Mesendoderm (in vitro differentiated cells): ENCODE results near the gene ZFAND2B.

Experiments
- DNase-seq: peaks from one replicate; pipeline ENCODE4 v3.0.0; 2013
- H2AK5ac ChIP-seq: 2 replicates; pipeline ENCODE4 v1.6.1; 2013; ENCODE audit warnings: low read length, inconsistent platforms
- H2BK120ac ChIP-seq: 2 replicates; pipeline ENCODE4 v1.6.1; 2013; ENCODE audit warnings: low read depth, mild to moderate bottlenecking, low read length, moderate library complexity, mixed read lengths
- H2BK15ac ChIP-seq: replicated peaks from 2 replicates; pipeline ENCODE4 v1.6.1; 2013; ENCODE audit warnings: low read depth, mild to moderate bottlenecking, moderate library complexity
- H2BK5ac ChIP-seq: 2 replicates; pipeline ENCODE4 v1.6.1; 2013; ENCODE audit warnings: low read length, inconsistent platforms
- H3K18ac ChIP-seq: 2 replicates; pipeline ENCODE4 v1.6.1; 2013; ENCODE audit warnings: mild to moderate bottlenecking, low read length, mixed read lengths
- H3K23ac ChIP-seq: one replicate; pipeline ENCODE4 v1.6.1; 2013; ENCODE audit warnings: low read length
- H3K27ac ChIP-seq: 2 replicates; pipeline ENCODE4 v1.5.1; 2013; ENCODE audit warnings: low read depth, mild to moderate bottlenecking, inconsistent platforms, low read length, moderate library complexity
- H3K27me3 ChIP-seq: 2 replicates; pipeline ENCODE4 v1.6.1; 2013; ENCODE audit warnings: low read length, control low read depth, mild to moderate bottlenecking, inconsistent platforms; ENCODE audit not compliant: insufficient read depth, poor library complexity
- H3K36me3 ChIP-seq: 2 replicates; pipeline ENCODE4 v1.6.1; 2013; ENCODE audit warnings: low read length, inconsistent platforms; ENCODE audit not compliant: control insufficient read depth, insufficient read depth
- H3K4ac ChIP-seq: one replicate; pipeline ENCODE4 v1.6.1; 2013; ENCODE audit warnings: low read depth, mild to moderate bottlenecking, low read length, moderate library complexity
- H3K4me1 ChIP-seq: 2 replicates; pipeline ENCODE4 v1.6.1; 2013; ENCODE audit warnings: low read depth, low read length, inconsistent platforms; ENCODE audit not compliant: control insufficient read depth
- H3K4me2 ChIP-seq: 2 replicates; pipeline ENCODE4 v1.6.1; 2013; ENCODE audit warnings: low read length
- H3K4me3 ChIP-seq: 2 replicates; pipeline ENCODE4 v1.5.1; 2013; ENCODE audit warnings: mild to moderate bottlenecking, low read length
- H3K56ac ChIP-seq: one replicate; pipeline ENCODE4 v1.6.1; 2013; ENCODE audit warnings: low read length
- H3K79me1 ChIP-seq: 2 replicates; pipeline ENCODE4 v1.6.1; 2013; ENCODE audit warnings: low read length, inconsistent platforms
- H3K79me2 ChIP-seq: 2 replicates; pipeline ENCODE4 v1.6.1; 2013; ENCODE audit warnings: mild to moderate bottlenecking, low read length; ENCODE audit not compliant: control insufficient read depth, insufficient read depth
- H3K9ac ChIP-seq: 2 replicates; pipeline ENCODE4 v1.6.1; 2013; ENCODE audit warnings: low read length, inconsistent platforms
- H4K5ac ChIP-seq: one replicate; pipeline ENCODE4 v1.6.1; 2013; ENCODE audit warnings: low read length
- H4K8ac ChIP-seq: one replicate; pipeline ENCODE4 v1.6.1; 2013; ENCODE audit warnings: low read depth, mild to moderate bottlenecking, control low read depth, low read length, moderate library complexity
- WGBS: extraction: QIAGEN DNeasy Blood & Tissue Kit; methylation state at CpG from one replicate; pipeline ENCODE4 v1.1.7; 2013; ENCODE audit warnings: low lambda C conversion rate, missing lambda C conversion rate; ENCODE audit not compliant: insufficient coverage; ENCODE audit errors: extremely low coverage; 5-methylcytosine and 5-hydroxymethylcytosine counted together

The ZFAND2B gene

GRCh38 chr2:219176818-219177551 lies 29.6 kb upstream of the ZFAND2B start, which contains the start of gene CNPPD1:
Gene CNPPD1, minus strand, starts transcription at chr2:219176925. Its CDS starts 97 bp downstream, at chr2:219176828.
- H2BK15ac ChIP-seq: no peak within 1 kb of the TSS
- H3K56ac ChIP-seq: peak within 1 kb of the TSS; percentile 83
- no peak within 1 kb of the TSS for H3K23ac ChIP-seq
- H3K4me3 ChIP-seq: peak within 1 kb of the TSS; percentile 95
- peaks cover 15% of the 10 kb centered on the region for H3K79me1 ChIP-seq
- no CpG with 5 or more reads among the region's 69 CpGs for WGBS
- peaks cover 3% of the 10 kb centered on the region for H3K4me1 ChIP-seq
- H4K5ac ChIP-seq: no peak within 1 kb of the TSS
- H3K79me2 ChIP-seq: peaks cover 2% of the 10 kb centered on the region
- peak within 1 kb of the TSS; percentile 70 for H3K18ac ChIP-seq
- peak within 1 kb of the TSS; percentile 97 for H3K4me2 ChIP-seq
- H2AK5ac ChIP-seq: no peak within 1 kb of the TSS
- H3K27ac ChIP-seq: peak within 1 kb of the TSS; percentile 90
- no peak within 1 kb of the TSS for H2BK120ac ChIP-seq
- no peaks in the 10 kb centered on the region for H3K27me3 ChIP-seq
- H3K9ac ChIP-seq: peak within 1 kb of the TSS; percentile 98
- H3K36me3 ChIP-seq: peaks cover 1% of the 10 kb centered on the region
- H4K8ac ChIP-seq: no peak within 1 kb of the TSS
- H2BK5ac ChIP-seq: peak within 1 kb of the TSS; percentile 89
- peak within 1 kb of the TSS; percentile 8 for H3K4ac ChIP-seq
- DNase-seq: peak; percentile 88

- no peak within 1 kb of the TSS for H4K5ac ChIP-seq
- peak within 1 kb of the TSS; percentile 71 for H3K18ac ChIP-seq
- no peak within 1 kb of the TSS for H2BK120ac ChIP-seq
- H2AK5ac ChIP-seq: no peak within 1 kb of the TSS
- no CpG with 5 or more reads among the region's 67 CpGs for WGBS
- no peak within 1 kb of the TSS for H2BK15ac ChIP-seq
- peak within 1 kb of the TSS; percentile 89 for H2BK5ac ChIP-seq
- H3K4ac ChIP-seq: peak within 1 kb of the TSS; percentile 73
- peak within 1 kb of the TSS; percentile 99 for H3K56ac ChIP-seq
- peak within 1 kb of the TSS; percentile 67 for H3K4me2 ChIP-seq
- H3K4me3 ChIP-seq: peak within 1 kb of the TSS; percentile 95
- H3K9ac ChIP-seq: peak within 1 kb of the TSS; percentile 98
- H3K23ac ChIP-seq: no peak within 1 kb of the TSS
- peaks cover 3% of the 10 kb centered on the region for H3K4me1 ChIP-seq
- no peaks in the 10 kb centered on the region for H3K27me3 ChIP-seq
- H3K79me1 ChIP-seq: peaks cover 15% of the 10 kb centered on the region
- no peak within 1 kb of the TSS for H4K8ac ChIP-seq
- peaks cover 1% of the 10 kb centered on the region for H3K36me3 ChIP-seq
- peaks cover 2% of the 10 kb centered on the region for H3K79me2 ChIP-seq
- peak within 1 kb of the TSS; percentile 90 for H3K27ac ChIP-seq
- peak; percentile 94 for DNase-seq
Observed at GRCh38 chr2:219177552-219178376, 28.8 kb upstream of the ZFAND2B start, which contains the start of gene RETREG2. Gene RETREG2, plus strand, starts transcription at chr2:219178275. Its CDS starts 78 bp downstream, at chr2:219178353.

- Histone ChIP-seq H2BK120ac (no peak overlapping the region), H3K4me1 (peaks cover 3% of the 10 kb centered on the region), H4K8ac (no peak overlapping the region), H3K4me3 (peak overlapping the region; percentile 86), H4K5ac (no peak overlapping the region), H3K9ac (peak overlapping the region; percentile 93), H3K27me3 (no peaks in the 10 kb centered on the region), H2BK15ac (no peak overlapping the region), H2BK5ac (no peak overlapping the region), H3K4ac (peak overlapping the region; percentile 73), H3K23ac (no peak overlapping the region), H3K18ac (peak overlapping the region; percentile 71), H3K36me3 (peaks cover 5% of the 10 kb centered on the region), H3K56ac (peak overlapping the region; percentile 99), H2AK5ac (no peak overlapping the region), H3K27ac (peak overlapping the region; percentile 68), H3K79me2 (peaks cover 2% of the 10 kb centered on the region), H3K4me2 (peak overlapping the region; percentile 67), H3K79me1 (peaks cover 15% of the 10 kb centered on the region)
- peak; percentile 54 for DNase-seq
- WGBS: no CpG with 5 or more reads among the region's 45 CpGs
Observed at GRCh38 chr2:219178377-219179175, 28.0 kb upstream of the ZFAND2B start.

- Histone ChIP-seq H4K8ac (no peak overlapping the region), H3K27me3 (no peaks in the 10 kb centered on the region), H3K27ac (no peak overlapping the region), H3K18ac (no peak overlapping the region), H4K5ac (no peak overlapping the region), H3K4ac (no peak overlapping the region), H3K9ac (no peak overlapping the region), H3K4me1 (peaks cover 3% of the 10 kb centered on the region), H3K23ac (no peak overlapping the region), H3K79me2 (peaks cover 2% of the 10 kb centered on the region), H3K79me1 (peaks cover 15% of the 10 kb centered on the region), H2BK5ac (no peak overlapping the region), H2BK120ac (no peak overlapping the region), H2BK15ac (no peak overlapping the region), H3K56ac (no peak overlapping the region), H3K4me2 (no peak overlapping the region), H3K4me3 (no peak overlapping the region), H3K36me3 (peaks cover 5% of the 10 kb centered on the region), H2AK5ac (no peak overlapping the region)
- no peak for DNase-seq
- WGBS: no CpG with 5 or more reads among the region's 9 CpGs
Observed at GRCh38 chr2:219179601-219180465, 26.7 kb upstream of the ZFAND2B start.

GRCh38 chr2:219180961-219181360 lies 25.6 kb upstream of the ZFAND2B start:
- H2BK120ac ChIP-seq: no peak overlapping the region
- peaks cover 5% of the 10 kb centered on the region for H3K36me3 ChIP-seq

More at GRCh38 chr2:219180961-219181360, 25.6 kb upstream of the ZFAND2B start:
- H3K4me3 ChIP-seq: no peak overlapping the region
- H3K56ac ChIP-seq: no peak overlapping the region
- H3K4me2 ChIP-seq: no peak overlapping the region
- no peak overlapping the region for H3K23ac ChIP-seq
- no peak overlapping the region for H4K8ac ChIP-seq
- no peak overlapping the region for H2BK15ac ChIP-seq
- no peak overlapping the region for H2BK5ac ChIP-seq
- H3K18ac ChIP-seq: no peak overlapping the region
- peaks cover 14% of the 10 kb centered on the region for H3K79me1 ChIP-seq
- no peak overlapping the region for H2AK5ac ChIP-seq
- no peak overlapping the region for H3K27ac ChIP-seq
- no peak overlapping the region for H3K4ac ChIP-seq
- peaks cover 3% of the 10 kb centered on the region for H3K4me1 ChIP-seq
- no peaks in the 10 kb centered on the region for H3K27me3 ChIP-seq
- DNase-seq: no peak
- no CpG with 5 or more reads among the region's 5 CpGs for WGBS
- H4K5ac ChIP-seq: no peak overlapping the region
- peaks cover 2% of the 10 kb centered on the region for H3K79me2 ChIP-seq
- H3K9ac ChIP-seq: no peak overlapping the region
